Spleen (tissue), 11 donors: Measurements from ENCODE around the gene POMT1. TPM values are rescaled to one million over a fixed set of nuclear protein-coding genes. Genes with fewer than 3 reads are reported as not detected.
"Not testable (repeated sequence)": the region's sequence is repeated elsewhere in the genome, so short reads cannot be mapped to it uniquely, and the experiment has no call there.

Experiments used
- DNase-seq: peaks from one replicate; pipeline ENCODE4 v3.0.0-alpha.2; 2020
- H3K27ac ChIP-seq, 8 donors: fragments of 200-600 bp; sonication (generic) in 7 of 8; 1 replicate in 4 of 8; 2 replicates in 4 of 8; pipeline versions ENCODE4 v1.5.0 to v1.8.0; 2016 to 2021; ENCODE audit warnings: inconsistent platforms in 4 of 8, mild to moderate bottlenecking in 4 of 8, moderate library complexity in 1 of 8
- H3K27me3 ChIP-seq, 7 donors: fragments of 200-600 bp; sonication (generic) in 6 of 7; replicated peaks in 1 of 7; 1 replicate in 4 of 7; 2 replicates in 3 of 7; pipeline versions ENCODE4 v1.5.0 to v1.8.0; 2016 to 2021; ENCODE audit warnings: inconsistent platforms in 3 of 7, mild to moderate bottlenecking in 1 of 7
- H3K36me3 ChIP-seq, 6 donors: fragments of 200-600 bp; sonication (generic) in 5 of 6; 1 replicate in 4 of 6; 2 replicates in 2 of 6; pipeline versions ENCODE4 v1.5.0 to v1.8.0; 2016 to 2021; ENCODE audit warnings: inconsistent platforms in 2 of 6
- H3K4me1 ChIP-seq, 6 donors: fragments of 200-600 bp; sonication (generic) in 5 of 6; 1 replicate in 3 of 6; 2 replicates in 3 of 6; pipeline versions ENCODE4 v1.5.0 to v1.8.0; 2016 to 2021; ENCODE audit warnings: inconsistent platforms in 3 of 6
- H3K4me3 ChIP-seq, 8 donors: fragments of 200-600 bp; sonication (generic) in 7 of 8; 1 replicate in 4 of 8; 2 replicates in 4 of 8; pipeline versions ENCODE4 v1.5.0 to v1.8.0; 2016 to 2021; ENCODE audit warnings: inconsistent platforms in 4 of 8, mild to moderate bottlenecking in 4 of 8, moderate library complexity in 2 of 8
- H3K9me3 ChIP-seq, 8 donors: fragments of 200-600 bp; sonication (generic) in 7 of 8; 1 replicate in 4 of 8; 2 replicates in 4 of 8; pipeline versions ENCODE4 v1.5.0 to v1.8.0; 2016 to 2021; ENCODE audit warnings: inconsistent platforms in 4 of 8
- CTCF ChIP-seq, 11 experiments: fragments of 200-600 bp in 7 of 11; fragments of 450-650 bp in 4 of 11; sonication (generic) in 4 of 11; IDR thresholded peaks in 8 of 11; conservative IDR thresholded peaks in 3 of 11; 1 replicate in 7 of 11; 2 replicates in 4 of 11; pipeline versions ENCODE4 v1.4.0 to v1.8.0; 2016 to 2021; ENCODE audit warnings: antibody characterized with exemption in 11 of 11, inconsistent platforms in 4 of 11, mild to moderate bottlenecking in 1 of 11
- POLR2A ChIP-seq, 3 donors: fragments of 450-650 bp; IDR thresholded peaks; one replicate each; pipeline ENCODE4 v1.5.1; 2017; ENCODE audit warnings: antibody characterized with exemption in 3 of 3, mild to moderate bottlenecking in 1 of 3
- POLR2AphosphoS5 ChIP-seq, 3 donors: sonication (generic); formaldehyde crosslinking; IDR thresholded peaks; one replicate each; pipeline ENCODE4 v1.5.1; 2017; ENCODE audit warnings: antibody characterized with exemption in 3 of 3
- WGBS, 5 donors: extraction: QIAGEN DNeasy Blood & Tissue Kit in 3 of 5; methylation state at CpG; one replicate each; pipeline versions ENCODE4 v1.1.5 to v1.1.7; 2013 to 2018; 5-methylcytosine and 5-hydroxymethylcytosine counted together
- intact Hi-C: fragments of 100-400 bp; cut with DNase I; formaldehyde crosslinking; loops from one replicate; pipeline ENCODE4 v1.15.0; 2023; ENCODE audit warnings: low total_unique reads
- polyA plus RNA-seq, 3 donors: library from polyadenylated mRNA; stranded (reverse); fragments of 200-250 nt; gene quantifications; one replicate each; pipeline ENCODE4 v1.2.1, GENCODE V29; 2013
- total RNA-seq, 7 donors: library from RNA; depleted of rRNA in 3 of 7; stranded (reverse); fragments of >200 nt in 3 of 7; fragmentation: NEBNext Ultra II Directional in 4 of 7; extraction: Animal tissue kit (Norgen Biotek cat#: 25700) in 4 of 7; gene quantifications; one replicate each; pipeline versions ENCODE4 v1.1.0 to v1.2.1, GENCODE V29; 2016 to 2021
- donor health status: healthy with polysubstance abuse.
- donor health status: DM: no; HTN: no; CAD: no; lungs with moderate emphysema.
- donor health status: DM: no; HTN: no; CAD: no.
- donor health status: Bipolar disorder and iron deficiency.
- donor health status: healthy.
- donor health status: DM: no; HTN: no; CAD: no.
- donor health status: DM: yes; HTN: yes; CAD: no.

The POMT1 gene
- total and polyA plus RNA-seq, 10 donors, result 20.4 to 66.5 (median 32.3) TPM

GRCh38 chr9:131545786-131546335, 43.1 kb downstream of the POMT1 start:
- peaks cover 0 to 61% (median 29%) of the 10 kb centered on the region in 7 donors for H3K27me3 ChIP-seq
- H3K27ac ChIP-seq, result no peak overlapping the region

GRCh38 chr9:131546336-131547084, 43.8 kb downstream of the POMT1 start:
- no peak for DNase-seq
- Histone ChIP-seq H3K36me3 (no peaks in the 10 kb centered on the region), H3K27me3 (peaks cover 0 to 61% (median 29%) of the 10 kb centered on the region in 7 donors), H3K27ac (no peak overlapping the region), H3K4me3 (peak overlapping the region in 3 of 8 donors; percentile 7 to 54 (median 13)), H3K9me3 (peaks cover 8 to 46% (median 27%) of the 10 kb centered on the region in 8 donors), H3K4me1 (peaks cover 0 to 20% (median 13%) of the 10 kb centered on the region in 6 donors)
- no peak for TF ChIP-seq POLR2A (IDR thresholded peaks at IDR 0.05)
- TF ChIP-seq POLR2AphosphoS5 (IDR thresholded peaks at IDR 0.05), result no peak
- TF ChIP-seq CTCF (IDR thresholded peaks at IDR 0.05 in 8 of 11, conservative IDR thresholded peaks at IDR 0.05 in 3 of 11), result no peak
- 4 to 12% (median 6%) methylated on average over 21 to 49 of the region's 49 CpGs for WGBS, 5 donors
- intact Hi-C loops, result no loop called here

More at GRCh38 chr9:131545786-131546335, 43.1 kb downstream of the POMT1 start:
- DNase-seq, result no peak
- 4 to 11% (median 7%) methylated on average over 16 to 30 of the region's 30 CpGs for WGBS, 5 donors
- no peaks in the 10 kb centered on the region for H3K36me3 ChIP-seq
- H3K4me1 ChIP-seq, result peaks cover 0 to 20% (median 13%) of the 10 kb centered on the region in 6 donors
- H3K4me3 ChIP-seq, result peak overlapping the region in 2 of 8 donors; percentile 13 to 54
- peaks cover 8 to 46% (median 27%) of the 10 kb centered on the region in 8 donors for H3K9me3 ChIP-seq
- intact Hi-C loops, result no loop called here
- TF ChIP-seq CTCF (IDR thresholded peaks at IDR 0.05 in 8 of 11, conservative IDR thresholded peaks at IDR 0.05 in 3 of 11) (no peak), POLR2A (IDR thresholded peaks at IDR 0.05) (no peak), POLR2AphosphoS5 (IDR thresholded peaks at IDR 0.05) (no peak)

- peaks cover 0 to 76% (median 37%) of the 10 kb centered on the region in 7 donors for H3K27me3 ChIP-seq
- 87 to 95% (median 90%) methylated on average over 10 of the region's 10 CpGs for WGBS, 5 donors
- H3K9me3 ChIP-seq, result peaks cover 0 to 21% (median 4%) of the 10 kb centered on the region in 8 donors
- peaks cover 0 to 20% (median 13%) of the 10 kb centered on the region in 6 donors for H3K4me1 ChIP-seq
- DNase-seq, H3K27ac ChIP-seq, H3K36me3 ChIP-seq, intact Hi-C loops, H3K4me3 ChIP-seq: not testable (repeated sequence)
Measured at GRCh38 chr9:131549186-131549585, 46.5 kb downstream of the POMT1 start.

- H3K27me3 ChIP-seq, result peaks cover 0 to 76% (median 45%) of the 10 kb centered on the region in 7 donors
- intact Hi-C loops, H3K27ac ChIP-seq, H3K36me3 ChIP-seq, H3K4me3 ChIP-seq, DNase-seq: not testable (repeated sequence)
- H3K4me1 ChIP-seq, result peaks cover 0 to 20% (median 14%) of the 10 kb centered on the region in 6 donors
- 70 to 82% (median 78%) methylated on average over 8 of the region's 8 CpGs for WGBS, 5 donors
- peaks cover 0 to 11% (median 0%) of the 10 kb centered on the region in 8 donors for H3K9me3 ChIP-seq
Measured at GRCh38 chr9:131550465-131550864, 47.7 kb downstream of the POMT1 start.

- TF ChIP-seq POLR2AphosphoS5 (IDR thresholded peaks at IDR 0.05), result no peak
- no peak for TF ChIP-seq POLR2A (IDR thresholded peaks at IDR 0.05)
- no peak for TF ChIP-seq CTCF (IDR thresholded peaks at IDR 0.05 in 8 of 11, conservative IDR thresholded peaks at IDR 0.05 in 3 of 11)
- H3K27me3 ChIP-seq, result peaks cover 0 to 76% (median 38%) of the 10 kb centered on the region in 7 donors
- no peaks in the 10 kb centered on the region for H3K36me3 ChIP-seq
- 68 to 93% (median 78%) methylated on average over 6 of the region's 6 CpGs for WGBS, 5 donors
- no peak overlapping the region for H3K27ac ChIP-seq
- H3K4me3 ChIP-seq, result no peak overlapping the region
- peaks cover 0 to 6% (median 1%) of the 10 kb centered on the region in 6 donors for H3K4me1 ChIP-seq
- no peak for DNase-seq
- intact Hi-C loops, result no loop called here
- peaks cover 0 to 11% (median 0%) of the 10 kb centered on the region in 8 donors for H3K9me3 ChIP-seq
Measured at GRCh38 chr9:131552030-131552429, 49.3 kb downstream of the POMT1 start.
